Activated CD4-positive, alpha-beta memory T cell treated with anti-CD3 and anti-CD28 coated beads, Interleukin-2, amount 10 ng/mL, durations not matched to agents 7 days and 5 days (primary cell): ENCODE results near the gene RRP12. TPM values are rescaled to one million over a fixed set of nuclear protein-coding genes. Genes with fewer than 3 reads are reported as not detected.
A peak's percentile ranks its signal among the peaks of the same experiment; 100 is the strongest.

ENCODE experiments used
- CTCF ChIA-PET: fragments of 350-600 bp; sonication (Branson Sonifier 250); formaldehyde crosslinking; loops from one replicate; lab custom pipeline; 2021; ENCODE audit warnings: antibody characterized with exemption, inconsistent platforms; lab: Charles Lee
- POLR2A ChIA-PET: fragments of 350-600 bp; sonication (Branson Sonifier 250); formaldehyde crosslinking; loops from one replicate; lab custom pipeline; 2021; ENCODE audit warnings: antibody characterized with exemption; lab: Charles Lee
- DNase-seq: peaks from one replicate; pipeline ENCODE4 v3.0.0-alpha.2; 2020
- H3K27ac Mint-ChIP-seq: one replicate; pipeline ENCODE4 v1.8.0; 2021; ENCODE audit warnings: mild to moderate bottlenecking, mixed read lengths
- H3K27me3 Mint-ChIP-seq: one replicate; pipeline ENCODE4 v1.8.0; 2021; ENCODE audit warnings: mixed read lengths
- H3K36me3 Mint-ChIP-seq: one replicate; pipeline ENCODE4 v1.8.0; 2021; ENCODE audit warnings: low read depth, mixed read lengths
- H3K4me1 Mint-ChIP-seq: one replicate; pipeline ENCODE4 v1.8.0; 2021; ENCODE audit warnings: mixed read lengths
- H3K4me3 Mint-ChIP-seq: one replicate; pipeline ENCODE4 v1.8.0; 2021; ENCODE audit warnings: mild to moderate bottlenecking, mixed read lengths
- H3K9me3 Mint-ChIP-seq: one replicate; pipeline ENCODE4 v1.8.0; 2021; ENCODE audit warnings: mixed read lengths
- total RNA-seq, 2 experiments: library from RNA; stranded (reverse); gene quantifications; one replicate each; pipeline ENCODE4 v1.2.3, GENCODE V29; 2021

The RRP12 gene
- total RNA-seq, 2 experiments from 2014 or later = 16.2 to 18.1 TPM

DNA sequence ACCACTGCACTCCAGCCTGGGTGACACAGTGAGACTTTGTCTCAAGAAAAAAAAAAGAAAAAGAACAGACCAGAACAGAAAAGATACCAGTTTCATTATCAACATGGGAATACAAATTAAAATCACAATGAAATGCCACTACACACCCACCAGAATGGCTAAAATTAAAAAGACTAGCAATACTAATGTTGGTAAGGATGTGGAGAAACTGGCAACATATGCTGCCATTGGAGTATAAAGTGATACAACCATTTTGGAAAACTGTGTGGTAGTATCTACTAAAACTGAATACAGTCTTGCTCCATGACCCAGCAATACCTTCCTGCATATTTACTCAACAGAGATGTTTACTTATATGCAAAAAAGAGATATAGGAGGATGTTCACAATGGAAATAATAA lies 2.9 kb upstream of the RRP12 start:
- ChIA-PET POLR2A (interaction anchor here (0.7 kb wide), 1 partner anchor 9 kb away, joined by 4 read pairs; no protein-coding TSS in a partner anchor), CTCF (interaction anchor here (1.5 to 7.0 kb wide), 2 partner anchors 9 to 14 kb away, joined by 4 to 68 read pairs; no protein-coding TSS in a partner anchor)
- H3K36me3 Mint-ChIP-seq = no peaks in the 10 kb centered on the region
- DNase-seq = no peak
- peaks cover 38% of the 10 kb centered on the region for H3K4me1 Mint-ChIP-seq
- no peaks in the 10 kb centered on the region for H3K9me3 Mint-ChIP-seq
- no peak overlapping the region for H3K4me3 Mint-ChIP-seq
- no peak overlapping the region for H3K27ac Mint-ChIP-seq
- H3K27me3 Mint-ChIP-seq = no peaks in the 10 kb centered on the region

DNA sequence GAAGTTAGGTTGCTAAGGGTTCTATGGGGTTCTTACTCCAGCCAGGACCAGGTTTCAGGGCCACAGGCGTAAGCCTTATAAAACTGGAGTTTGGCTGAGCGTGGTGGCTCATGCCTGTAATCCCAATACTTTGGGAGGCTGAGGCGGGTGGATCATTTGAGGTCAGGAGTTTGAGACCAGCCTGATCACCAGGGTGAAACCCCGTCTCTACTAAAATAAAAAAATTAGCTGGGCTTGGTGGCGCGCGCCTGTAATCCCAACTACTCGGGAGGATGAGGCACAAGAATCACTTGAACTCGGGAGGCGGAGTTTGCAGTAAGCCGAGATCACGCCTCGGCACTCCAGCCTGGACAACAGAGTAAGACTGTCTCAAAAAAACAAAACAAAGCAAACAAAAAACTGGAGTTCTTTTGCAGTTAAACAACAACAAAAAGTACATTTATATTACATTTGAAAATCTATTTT lies 347 bp upstream of the RRP12 start:
- ChIA-PET CTCF (interaction anchor here (0.8 to 7.0 kb wide), 16 partner anchors 10 to 335 kb away, joined by 3 to 68 read pairs (median 5); partner anchors contain the start of genes UBTD1 and ZFYVE27), POLR2A (interaction anchor here (0.8 to 3.6 kb wide), 21 partner anchors 9 to 123 kb away, joined by 3 to 30 read pairs (median 4); partner anchors contain the start of genes FRAT1 and UBTD1)
- no peaks in the 10 kb centered on the region for H3K27me3 Mint-ChIP-seq
- peaks cover 20% of the 10 kb centered on the region for H3K4me1 Mint-ChIP-seq
- DNase-seq = no peak
- H3K9me3 Mint-ChIP-seq = no peaks in the 10 kb centered on the region
- peak overlapping the region; percentile 92 for H3K27ac Mint-ChIP-seq
- H3K4me3 Mint-ChIP-seq = peak overlapping the region; percentile 93
- no peaks in the 10 kb centered on the region for H3K36me3 Mint-ChIP-seq

DNA sequence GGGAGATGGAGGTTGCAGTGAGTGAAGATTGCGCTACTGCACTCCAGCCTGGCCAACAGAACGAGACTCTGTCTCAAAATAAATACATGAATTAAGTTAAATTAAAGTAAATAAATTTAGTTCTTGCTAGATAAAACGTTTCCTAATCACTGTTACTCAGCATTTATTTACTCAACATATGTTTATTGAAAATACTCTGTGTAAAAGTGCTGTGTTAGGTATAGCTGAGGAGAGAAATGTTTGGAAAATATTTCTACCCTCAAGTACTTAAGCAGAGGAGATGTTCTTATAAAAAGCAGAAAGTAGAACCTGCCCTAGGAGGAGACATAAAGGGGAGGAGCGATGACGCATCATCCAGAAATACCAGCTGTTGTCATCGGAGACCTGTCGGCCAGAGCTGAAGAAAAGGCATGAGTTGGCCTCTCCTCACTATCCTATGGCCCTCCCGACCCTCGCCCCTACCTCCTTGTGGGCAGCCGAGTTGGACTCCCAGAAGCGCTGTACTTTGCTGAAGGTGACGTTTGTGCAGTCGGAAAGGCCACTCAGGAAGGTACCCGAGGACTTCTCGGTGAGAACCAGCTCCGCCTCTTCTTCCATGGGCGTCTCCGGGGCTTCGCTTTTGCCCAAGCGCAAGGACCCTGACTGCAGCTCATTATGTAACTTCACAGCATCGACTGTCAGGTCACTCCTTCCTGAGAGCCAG lies 1.1 kb downstream of the RRP12 start:
- Mint-ChIP-seq H3K36me3 (peaks cover 7% of the 10 kb centered on the region), H3K27me3 (no peaks in the 10 kb centered on the region), H3K9me3 (no peaks in the 10 kb centered on the region), H3K4me3 (peak overlapping the region; percentile 93), H3K4me1 (peaks cover 20% of the 10 kb centered on the region), H3K27ac (peak overlapping the region; percentile 92)
- POLR2A ChIA-PET = interaction anchor here (0.7 to 3.6 kb wide), 13 partner anchors 11 to 86 kb away, joined by 3 to 30 read pairs (median 4); partner anchors contain the start of gene FRAT1
- DNase-seq = peak; percentile 67
- CTCF ChIA-PET = interaction anchor here (0.8 to 7.0 kb wide), 10 partner anchors 13 to 337 kb away, joined by 3 to 68 read pairs (median 5); partner anchors contain the start of gene ZFYVE27

DNA sequence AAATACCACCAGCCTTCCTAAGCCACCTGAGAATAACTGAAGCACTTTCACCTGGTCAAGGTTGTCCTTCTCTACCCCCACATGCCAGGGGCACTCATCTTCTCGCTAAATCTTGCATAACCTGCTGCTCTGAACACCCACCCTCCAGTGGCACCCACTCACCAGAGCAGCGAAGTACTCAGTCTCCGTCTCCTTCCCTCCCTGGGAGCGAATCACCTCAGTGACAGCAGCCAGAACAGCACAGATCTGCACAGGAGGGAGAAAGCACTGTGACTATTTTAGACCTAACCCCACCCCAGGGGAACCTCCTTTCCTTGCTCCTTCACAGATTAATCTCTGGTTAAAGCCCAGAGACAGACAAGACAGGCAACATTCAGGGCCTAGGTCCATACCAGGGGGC lies 5.1 kb downstream of the RRP12 start:
- Mint-ChIP-seq H3K27ac (no peak overlapping the region), H3K4me3 (no peak overlapping the region), H3K27me3 (no peaks in the 10 kb centered on the region), H3K4me1 (peaks cover 17% of the 10 kb centered on the region), H3K9me3 (no peaks in the 10 kb centered on the region), H3K36me3 (peaks cover 13% of the 10 kb centered on the region)
- no peak for DNase-seq
- CTCF ChIA-PET = no interaction called here
- POLR2A ChIA-PET = no interaction called here

DNA sequence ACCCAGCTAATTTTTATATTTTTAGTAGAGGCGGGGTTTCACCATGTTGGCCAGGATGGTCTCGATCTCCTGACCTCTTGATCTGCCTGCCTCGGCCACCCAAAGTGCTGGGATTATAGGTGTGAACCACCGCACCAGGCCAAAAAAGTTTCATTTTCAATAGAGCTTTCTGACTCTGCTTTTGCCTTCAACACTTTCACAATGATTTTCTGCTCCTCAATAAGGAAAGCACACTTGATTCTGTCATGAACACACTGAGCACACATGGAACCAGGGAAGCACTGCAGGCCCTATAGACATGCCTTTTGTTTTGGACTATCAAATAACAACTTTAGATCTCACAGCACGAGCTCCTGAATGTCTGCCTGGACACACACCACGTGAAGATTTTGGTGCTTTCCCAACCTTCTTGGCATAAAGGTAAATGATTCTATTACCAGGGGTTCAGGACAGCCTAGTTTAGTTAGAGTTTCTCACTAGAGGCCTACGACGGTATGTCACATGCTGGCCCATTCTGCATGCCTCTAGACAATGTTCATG lies 8.0 kb downstream of the RRP12 start:
- no peak for DNase-seq
- peaks cover 4% of the 10 kb centered on the region for H3K4me1 Mint-ChIP-seq
- H3K36me3 Mint-ChIP-seq = peaks cover 16% of the 10 kb centered on the region
- CTCF ChIA-PET = no interaction called here
- no peak overlapping the region for H3K4me3 Mint-ChIP-seq
- POLR2A ChIA-PET = interaction anchor here (0.6 to 1.4 kb wide), 2 partner anchors 8 to 32 kb away, joined by 3 read pairs; partner anchors contain the start of gene RRP12
- H3K27me3 Mint-ChIP-seq = no peaks in the 10 kb centered on the region
- H3K9me3 Mint-ChIP-seq = no peaks in the 10 kb centered on the region
- H3K27ac Mint-ChIP-seq = peak overlapping the region; percentile 27

DNA sequence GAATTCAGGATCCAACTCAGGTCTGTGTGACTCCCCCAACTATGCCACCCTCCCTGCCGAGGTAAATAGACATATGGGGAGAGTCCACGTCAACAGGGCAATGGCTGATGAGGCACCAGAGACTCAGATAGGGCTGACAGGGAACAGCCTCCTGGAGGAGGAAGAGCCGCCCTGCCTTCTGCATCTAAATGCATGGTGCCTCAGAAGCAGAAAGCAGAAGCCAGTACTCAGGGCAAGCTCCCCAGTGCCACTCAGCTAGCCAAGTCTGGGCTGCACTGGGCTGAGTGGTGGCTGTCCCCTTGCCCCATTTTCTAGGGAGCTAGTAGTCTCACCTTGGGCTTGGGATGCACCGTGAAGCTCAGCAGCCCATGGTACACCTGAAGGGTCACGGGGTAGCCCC lies 11.0 kb downstream of the RRP12 start:
- ChIA-PET CTCF (no interaction called here), POLR2A (no interaction called here)
- no peak for DNase-seq
- H3K27me3 Mint-ChIP-seq = no peaks in the 10 kb centered on the region
- H3K27ac Mint-ChIP-seq = no peak overlapping the region
- H3K4me3 Mint-ChIP-seq = no peak overlapping the region
- peaks cover 9% of the 10 kb centered on the region for H3K36me3 Mint-ChIP-seq
- H3K4me1 Mint-ChIP-seq = peaks cover 4% of the 10 kb centered on the region
- H3K9me3 Mint-ChIP-seq = no peaks in the 10 kb centered on the region

DNA sequence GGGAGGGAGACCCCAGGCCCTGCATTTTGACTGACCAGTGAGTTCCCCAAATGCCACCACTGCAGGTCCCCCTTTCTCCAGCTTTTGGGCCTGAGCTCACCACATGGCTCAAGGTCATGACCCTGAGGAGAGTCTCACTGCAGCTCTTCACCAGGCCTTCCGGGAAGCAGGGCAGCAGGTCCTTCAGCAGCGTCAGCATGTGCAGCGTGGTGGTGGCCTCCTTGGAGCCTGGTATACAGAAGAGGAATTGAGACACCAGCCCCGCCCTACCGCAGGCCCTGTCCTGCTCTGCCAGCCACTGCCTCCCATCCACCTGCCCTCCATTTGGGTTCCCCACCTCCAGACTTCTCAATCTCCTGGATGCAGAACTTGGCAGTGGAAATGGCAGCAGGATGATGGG lies 13.0 kb downstream of the RRP12 start:
- CTCF ChIA-PET = no interaction called here
- H3K4me1 Mint-ChIP-seq = peaks cover 2% of the 10 kb centered on the region
- peaks cover 6% of the 10 kb centered on the region for H3K36me3 Mint-ChIP-seq
- no peak for DNase-seq
- H3K27me3 Mint-ChIP-seq = no peaks in the 10 kb centered on the region
- no peak overlapping the region for H3K27ac Mint-ChIP-seq
- POLR2A ChIA-PET = no interaction called here
- no peaks in the 10 kb centered on the region for H3K9me3 Mint-ChIP-seq
- H3K4me3 Mint-ChIP-seq = no peak overlapping the region

DNA sequence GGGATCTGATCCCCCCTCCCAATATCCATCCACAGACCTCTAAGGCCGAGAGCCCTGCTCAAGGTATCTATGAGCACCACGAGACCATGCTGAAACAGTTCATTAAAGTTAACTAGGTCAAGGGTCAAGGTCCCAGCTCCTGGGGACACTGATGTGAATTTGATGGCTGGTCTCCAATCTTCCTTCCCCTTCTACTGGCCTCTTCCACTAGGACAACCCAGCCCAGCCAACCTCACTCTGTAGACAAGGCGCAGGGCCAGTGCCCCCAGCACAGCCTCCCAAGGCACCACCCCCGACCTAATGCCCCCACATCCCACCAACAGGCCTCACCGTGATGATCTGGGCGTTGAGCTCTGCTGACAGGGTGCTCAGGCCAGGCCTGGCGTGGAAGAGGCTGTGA lies 15.6 kb downstream of the RRP12 start:
- H3K36me3 Mint-ChIP-seq = peaks cover 3% of the 10 kb centered on the region
- H3K27me3 Mint-ChIP-seq = no peaks in the 10 kb centered on the region
- no peak overlapping the region for H3K4me3 Mint-ChIP-seq
- H3K27ac Mint-ChIP-seq = no peak overlapping the region
- DNase-seq = no peak
- ChIA-PET POLR2A (no interaction called here), CTCF (no interaction called here)
- H3K4me1 Mint-ChIP-seq = no peaks in the 10 kb centered on the region
- no peaks in the 10 kb centered on the region for H3K9me3 Mint-ChIP-seq

DNA sequence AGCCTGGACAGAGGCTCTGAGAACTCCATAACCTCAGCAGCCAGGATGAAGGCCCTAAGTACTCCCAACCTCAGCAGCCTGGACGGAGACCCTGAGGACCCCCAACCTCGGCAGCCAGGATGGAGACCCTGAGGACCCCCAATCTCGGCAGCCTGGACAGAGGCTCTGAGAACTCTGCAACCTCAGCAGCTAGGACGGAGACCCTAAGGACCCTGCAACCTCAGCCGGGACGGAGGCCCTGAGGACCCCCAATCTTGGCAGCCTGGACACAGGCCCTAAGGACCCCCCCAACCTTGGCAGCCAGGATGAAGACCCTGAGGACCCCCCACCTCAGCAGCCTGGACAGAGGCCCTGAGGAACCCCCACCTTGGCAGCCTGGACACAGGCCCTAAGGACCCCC lies 16.5 kb downstream of the RRP12 start:
- Mint-ChIP-seq H3K4me3 (no peak overlapping the region), H3K4me1 (no peaks in the 10 kb centered on the region), H3K27ac (no peak overlapping the region), H3K9me3 (no peaks in the 10 kb centered on the region), H3K36me3 (peaks cover 3% of the 10 kb centered on the region), H3K27me3 (no peaks in the 10 kb centered on the region)
- ChIA-PET CTCF (no interaction called here), POLR2A (no interaction called here)
- no peak for DNase-seq

DNA sequence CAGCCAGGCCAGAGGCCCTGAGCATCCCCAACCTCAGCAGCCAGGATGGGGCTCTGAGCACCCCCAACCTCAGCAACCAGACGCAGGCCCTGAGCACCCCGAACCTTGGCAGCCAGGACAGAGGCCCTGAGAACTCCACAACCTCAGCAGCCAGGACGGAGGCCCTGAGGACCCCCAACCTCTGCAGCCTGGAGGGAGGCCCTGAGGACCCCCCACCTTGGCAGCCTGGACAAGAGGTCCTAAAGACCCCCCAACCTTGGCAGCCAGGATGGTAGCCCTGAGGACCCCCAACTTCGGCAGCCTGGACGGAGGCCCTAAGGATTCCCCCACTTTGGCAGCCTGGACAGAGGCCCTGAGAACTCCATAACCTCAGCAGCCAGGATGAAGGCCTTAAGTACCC lies 17.0 kb downstream of the RRP12 start:
- H3K4me3 Mint-ChIP-seq = no peak overlapping the region
- no peaks in the 10 kb centered on the region for H3K4me1 Mint-ChIP-seq
- H3K36me3 Mint-ChIP-seq = peaks cover 3% of the 10 kb centered on the region
- H3K9me3 Mint-ChIP-seq = no peaks in the 10 kb centered on the region
- ChIA-PET POLR2A (no interaction called here), CTCF (no interaction called here)
- no peaks in the 10 kb centered on the region for H3K27me3 Mint-ChIP-seq
- no peak for DNase-seq
- no peak overlapping the region for H3K27ac Mint-ChIP-seq

DNA sequence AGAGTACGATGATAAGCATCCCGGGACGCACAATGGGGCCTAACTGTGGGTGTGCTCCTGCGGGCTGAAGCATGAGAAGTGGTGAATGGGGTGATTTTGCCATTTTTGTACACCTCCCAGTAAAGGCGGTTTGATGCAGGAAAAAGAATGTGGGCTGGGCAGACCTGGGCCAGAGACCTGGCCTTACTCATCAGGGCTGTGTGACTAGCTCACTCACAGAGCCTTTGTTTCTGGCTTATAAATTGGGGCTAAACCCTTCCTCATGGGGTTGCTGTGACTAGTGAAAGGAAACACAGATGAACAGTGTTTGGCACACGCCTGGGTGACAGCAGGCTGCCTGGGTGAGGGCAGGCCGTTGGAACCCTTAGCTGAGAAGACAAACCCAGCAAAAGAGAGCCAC lies 18.0 kb downstream of the RRP12 start:
- H3K9me3 Mint-ChIP-seq = no peaks in the 10 kb centered on the region
- no peak for DNase-seq
- POLR2A ChIA-PET = no interaction called here
- H3K27ac Mint-ChIP-seq = no peak overlapping the region
- H3K4me3 Mint-ChIP-seq = no peak overlapping the region
- H3K4me1 Mint-ChIP-seq = no peaks in the 10 kb centered on the region
- H3K27me3 Mint-ChIP-seq = no peaks in the 10 kb centered on the region
- CTCF ChIA-PET = no interaction called here
- no peaks in the 10 kb centered on the region for H3K36me3 Mint-ChIP-seq

DNA sequence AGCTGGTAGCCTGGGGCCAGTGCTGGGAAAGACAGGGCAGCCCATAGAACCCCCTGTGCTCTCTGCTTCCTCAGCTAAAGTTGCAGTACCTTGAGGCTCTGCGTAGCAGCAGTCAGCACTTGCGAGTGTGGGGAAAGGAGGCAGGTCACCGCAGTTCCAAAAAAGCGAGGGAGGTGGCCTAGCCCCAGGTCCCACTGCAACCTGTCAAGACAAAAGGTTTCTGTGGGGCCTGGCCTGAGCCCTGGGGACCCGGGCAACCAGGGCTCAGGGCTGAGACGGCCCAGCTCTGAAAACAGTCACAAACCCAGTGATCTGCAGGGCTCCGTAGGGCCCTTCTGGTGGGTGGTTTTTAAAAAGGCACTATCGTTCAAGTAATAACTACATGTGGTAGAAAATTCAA lies 19.5 kb downstream of the RRP12 start:
- POLR2A ChIA-PET = no interaction called here
- DNase-seq = no peak
- H3K27ac Mint-ChIP-seq = no peak overlapping the region
- no peaks in the 10 kb centered on the region for H3K27me3 Mint-ChIP-seq
- H3K9me3 Mint-ChIP-seq = no peaks in the 10 kb centered on the region
- H3K4me1 Mint-ChIP-seq = no peaks in the 10 kb centered on the region
- H3K4me3 Mint-ChIP-seq = no peak overlapping the region
- H3K36me3 Mint-ChIP-seq = no peaks in the 10 kb centered on the region
- CTCF ChIA-PET = no interaction called here

DNA sequence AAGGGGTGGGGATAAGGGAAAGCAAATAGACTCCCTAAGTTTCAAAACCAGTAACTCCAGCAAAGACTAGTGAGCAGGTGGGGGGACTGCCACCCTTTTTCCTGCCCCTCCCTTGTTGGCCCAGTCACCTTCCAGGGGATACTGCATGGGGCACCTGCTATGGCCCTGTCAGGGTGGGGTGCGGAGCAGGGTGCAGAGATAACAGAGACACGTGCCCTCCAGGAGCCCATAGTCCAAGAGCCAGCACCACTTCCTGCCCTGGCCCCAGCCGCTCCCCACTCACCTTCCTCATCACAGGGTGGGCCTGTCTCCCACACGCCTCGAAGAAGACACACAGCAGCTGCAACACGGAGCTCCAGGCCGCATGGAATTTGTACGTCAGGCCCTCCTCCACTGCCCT lies 20.6 kb downstream of the RRP12 start:
- POLR2A ChIA-PET = no interaction called here
- H3K27ac Mint-ChIP-seq = no peak overlapping the region

More for the DNA sequence above, 20.6 kb downstream of the RRP12 start:
- DNase-seq = no peak
- no peaks in the 10 kb centered on the region for H3K4me1 Mint-ChIP-seq
- CTCF ChIA-PET = no interaction called here
- H3K36me3 Mint-ChIP-seq = no peaks in the 10 kb centered on the region
- no peak overlapping the region for H3K4me3 Mint-ChIP-seq
- H3K27me3 Mint-ChIP-seq = no peaks in the 10 kb centered on the region
- H3K9me3 Mint-ChIP-seq = no peaks in the 10 kb centered on the region
